ENCODE measurements around the gene FAM228A.
"Not testable (repeated sequence)": the region's sequence is repeated elsewhere in the genome, so short reads cannot be mapped to it uniquely, and the experiment has no call there.

The FAM228A gene
- long read RNA-seq, donor 1, result 0 reads
- long read RNA-seq, donor 2, result 0 reads
- long read RNA-seq, donor 3, result 0 reads
- long read RNA-seq, donor 4, result 0 reads
- long read RNA-seq, donor 5, result 0 reads
- long read RNA-seq, donor 6, partial matches to known transcripts, result 0 of 1 reads
- long read RNA-seq, donor 6, other reads (novel, unspliced or antisense), result 0 of 1 reads
- long read RNA-seq, donor 7, result 0 reads
- long read RNA-seq, donor 8, result 0 reads

GRCh38 chr2:24174851-24175277 lies at the start of gene FAM228A:
Gene FAM228A, plus strand, starts transcription at chr2:24175053. Its CDS starts 428 bp downstream, at chr2:24175481.
- no peak for DNase-seq

DNA sequence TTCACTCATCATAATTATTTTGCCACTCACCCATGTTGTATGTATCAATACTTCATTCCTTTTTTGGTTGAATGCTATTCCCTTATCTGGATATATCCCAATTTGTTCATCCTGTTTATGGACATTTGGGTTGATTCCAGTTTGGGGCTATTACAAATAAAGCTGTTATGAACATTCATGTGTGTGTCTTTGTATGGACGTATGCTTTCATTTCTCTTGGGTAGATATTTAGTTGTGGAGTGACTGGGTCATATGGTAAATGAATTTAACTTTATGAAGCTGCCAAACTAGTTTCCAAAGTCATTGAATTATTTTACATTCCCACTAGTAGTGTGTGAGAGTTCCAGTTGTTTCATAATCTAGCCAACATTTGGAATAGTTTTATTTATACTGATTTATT lies 48.9 kb upstream of the FAM228A start:
- DNase-seq, result no peak

DNA sequence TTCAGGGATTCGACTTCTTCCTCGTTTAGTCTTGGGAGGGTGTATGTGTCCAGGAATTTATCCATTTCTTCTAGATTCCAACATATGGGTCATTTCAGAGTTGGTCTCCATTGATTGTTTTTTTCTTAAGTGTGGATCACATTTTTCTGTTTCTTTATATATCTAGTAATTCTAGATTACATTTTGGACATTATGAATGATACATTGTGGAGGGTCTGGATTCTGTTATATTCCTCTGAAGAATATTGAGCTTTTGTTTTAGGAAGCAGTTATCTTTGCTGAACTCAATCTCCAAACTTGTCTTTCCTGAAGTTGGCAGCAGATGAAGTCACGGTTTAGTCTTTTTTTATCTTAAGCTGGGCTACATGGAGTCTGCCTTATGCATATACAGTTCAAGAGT lies 42.3 kb upstream of the FAM228A start:
- no peak for DNase-seq

- not testable (repeated sequence) for DNase-seq
These were observed 34.5 kb upstream of the FAM228A start for GRCh38 chr2:24140305-24140704.

DNA sequence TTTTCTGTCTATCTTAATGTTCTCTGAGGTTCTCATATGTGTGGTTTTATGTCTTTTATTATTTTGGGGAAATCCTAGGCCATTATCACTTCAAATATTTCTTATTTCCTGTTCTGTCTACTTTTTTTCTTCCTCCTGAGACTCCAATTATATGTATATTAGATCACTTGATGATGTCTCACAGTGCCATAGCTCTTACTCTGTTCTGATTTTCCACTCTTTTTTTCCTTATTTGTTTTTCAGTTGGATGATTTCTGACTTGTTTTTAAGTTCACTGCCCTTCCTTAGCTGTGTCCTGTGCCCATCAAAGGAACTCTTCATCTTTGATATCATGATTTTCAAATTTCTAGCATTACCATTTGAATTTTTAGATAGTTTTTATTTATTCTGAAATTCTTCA lies 27.5 kb upstream of the FAM228A start:
- DNase-seq, result no peak

- DNase-seq, result no peak
These were observed 22.2 kb upstream of the FAM228A start for GRCh38 chr2:24152413-24153197.

DNA sequence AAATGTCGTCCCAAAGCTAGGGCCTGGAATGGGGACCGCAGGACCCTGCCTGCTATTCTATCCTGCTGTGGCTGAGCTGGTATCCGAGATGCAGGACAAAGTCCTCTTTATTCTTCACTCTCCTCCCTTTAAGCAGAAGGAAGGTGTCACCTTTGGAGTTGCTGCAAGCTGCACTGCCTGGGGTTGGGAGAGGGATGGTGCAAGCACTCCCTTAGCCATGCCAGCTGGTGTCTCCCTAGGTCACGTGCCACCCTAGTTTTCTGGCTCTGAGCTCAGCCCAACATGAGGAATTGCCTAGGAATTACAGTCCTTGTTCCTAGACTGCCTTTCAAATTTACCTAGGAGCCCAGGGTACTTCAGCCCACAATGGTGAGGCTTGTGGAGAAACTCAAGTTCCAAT lies 21.4 kb upstream of the FAM228A start:
- no peak for DNase-seq

DNA sequence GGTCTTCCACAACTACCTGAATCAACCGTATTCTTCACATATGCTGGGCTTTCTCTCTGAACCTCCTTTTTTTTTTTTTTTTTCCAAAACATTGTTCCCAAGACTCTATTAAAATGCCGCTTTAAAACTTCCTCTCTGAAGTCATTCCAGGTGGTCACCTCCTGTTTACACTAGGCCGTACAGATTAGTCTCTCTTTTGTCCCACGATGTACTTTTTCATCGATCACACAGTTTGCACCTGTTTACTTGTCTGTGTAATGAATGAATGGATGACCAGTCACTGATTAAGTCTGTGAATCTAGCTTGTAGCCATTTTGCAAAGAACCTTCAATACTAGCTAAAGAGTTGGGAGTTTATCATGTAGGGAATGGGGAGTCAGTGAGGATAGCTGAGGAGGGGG lies 16.7 kb upstream of the FAM228A start:
- no peak for DNase-seq

DNA sequence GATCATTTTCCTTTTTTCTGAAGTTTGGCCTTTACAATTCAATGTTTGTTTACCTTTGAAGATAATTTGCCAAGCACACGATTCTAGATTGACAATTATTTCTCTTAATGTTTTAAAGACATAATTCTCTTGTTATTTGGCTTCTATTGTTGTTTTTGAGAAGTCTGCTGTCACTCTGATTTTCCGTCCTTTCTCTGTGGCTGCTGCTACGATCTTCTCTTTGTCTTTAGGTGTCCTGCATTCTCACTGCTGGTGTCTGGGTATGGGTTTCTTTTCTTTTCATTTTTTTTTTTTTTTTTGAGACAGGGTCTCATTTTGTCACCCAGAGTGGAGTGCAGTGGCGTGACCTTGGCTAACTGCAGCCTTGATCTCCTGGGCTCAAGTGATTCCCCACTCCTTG lies 15.1 kb upstream of the FAM228A start:
- DNase-seq, result no peak

DNA sequence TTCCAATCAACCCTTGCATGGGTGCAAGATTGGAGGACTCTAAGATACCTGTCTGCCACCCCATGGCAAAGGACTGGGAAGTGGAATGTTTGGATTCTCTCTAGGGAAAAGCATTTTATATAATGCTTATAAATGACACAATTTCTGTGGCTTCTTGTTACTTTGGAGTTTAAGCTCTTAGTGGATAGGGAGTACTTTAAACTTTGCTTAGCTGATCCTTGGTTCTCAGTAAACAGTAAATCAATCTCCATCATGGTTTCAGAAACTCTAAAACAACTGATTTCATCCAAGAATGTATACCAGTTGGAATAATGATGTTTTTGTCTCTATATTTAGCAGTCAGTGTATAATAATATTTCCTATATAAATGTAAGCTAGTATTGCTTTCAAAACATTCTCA lies 14.1 kb upstream of the FAM228A start:
- no peak for DNase-seq

DNA sequence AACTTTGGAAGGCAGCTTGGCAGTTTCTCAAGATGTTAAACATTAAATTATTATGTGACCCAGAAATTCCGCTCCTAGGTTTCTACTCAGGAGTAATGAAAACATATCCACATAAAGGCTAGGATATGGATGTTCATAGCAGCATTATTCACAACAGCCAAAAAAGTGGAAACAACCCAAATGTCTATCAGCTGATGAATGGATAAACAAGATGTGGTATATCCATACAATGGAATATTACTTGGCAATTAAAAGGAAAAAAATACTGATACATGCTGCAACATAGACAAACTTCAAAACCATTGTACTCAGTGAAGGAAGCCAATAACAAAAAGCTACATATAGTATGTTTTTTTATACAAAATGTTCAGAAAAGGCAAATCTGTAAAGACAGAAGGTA lies 12.4 kb upstream of the FAM228A start:
- DNase-seq, result no peak

GRCh38 chr2:24163186-24163585 lies 11.7 kb upstream of the FAM228A start:
- no peak for DNase-seq

GRCh38 chr2:24163601-24164000 lies 11.3 kb upstream of the FAM228A start:
- DNase-seq, result no peak

DNA sequence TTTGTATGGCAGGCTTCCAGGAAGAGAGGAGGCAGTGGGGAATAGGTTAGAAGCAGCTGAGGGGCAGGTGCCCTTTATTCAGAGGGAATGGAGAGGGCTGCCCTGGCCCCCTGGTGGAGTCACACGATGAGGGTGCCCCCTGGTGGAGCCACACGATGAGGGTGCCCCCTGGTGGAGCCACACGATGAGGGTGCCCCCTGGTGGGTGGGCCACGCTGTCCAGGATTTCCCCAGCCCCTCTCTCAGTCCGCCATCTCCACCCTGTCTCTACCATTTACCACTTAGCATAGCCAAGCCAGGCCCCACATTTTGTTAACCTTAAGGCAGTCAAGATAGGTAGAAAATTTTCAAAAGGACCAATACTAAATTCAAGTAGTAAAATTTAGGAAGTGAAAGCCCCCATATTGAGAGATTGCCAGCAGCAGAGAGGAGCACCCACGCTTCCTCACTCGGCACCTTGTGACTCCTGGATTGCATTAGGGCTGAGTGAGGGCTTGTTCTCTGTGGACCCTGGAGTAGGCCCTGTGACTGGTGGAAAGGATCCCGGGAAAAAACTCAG lies 10.4 kb upstream of the FAM228A start:
- no peak for DNase-seq

DNA sequence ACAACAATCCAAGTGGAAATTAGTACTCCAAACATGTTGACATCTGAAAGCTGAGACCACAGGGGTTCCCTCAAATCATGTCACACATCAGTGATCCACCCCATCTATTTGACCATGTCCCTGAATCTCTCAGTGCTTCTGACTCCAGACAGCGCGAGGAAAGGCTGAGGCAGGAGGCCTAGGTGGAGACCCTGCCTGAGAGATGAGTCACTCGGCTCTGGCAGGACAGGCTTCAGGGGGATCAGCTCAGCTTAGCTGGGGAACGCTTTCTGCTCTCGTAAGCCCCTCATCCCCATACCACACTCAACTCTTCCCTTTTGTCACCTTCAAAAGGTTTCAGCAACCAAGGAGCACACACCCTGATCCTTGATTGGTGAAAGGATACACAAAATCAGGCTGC lies 5.8 kb upstream of the FAM228A start:
- no peak for DNase-seq

DNA sequence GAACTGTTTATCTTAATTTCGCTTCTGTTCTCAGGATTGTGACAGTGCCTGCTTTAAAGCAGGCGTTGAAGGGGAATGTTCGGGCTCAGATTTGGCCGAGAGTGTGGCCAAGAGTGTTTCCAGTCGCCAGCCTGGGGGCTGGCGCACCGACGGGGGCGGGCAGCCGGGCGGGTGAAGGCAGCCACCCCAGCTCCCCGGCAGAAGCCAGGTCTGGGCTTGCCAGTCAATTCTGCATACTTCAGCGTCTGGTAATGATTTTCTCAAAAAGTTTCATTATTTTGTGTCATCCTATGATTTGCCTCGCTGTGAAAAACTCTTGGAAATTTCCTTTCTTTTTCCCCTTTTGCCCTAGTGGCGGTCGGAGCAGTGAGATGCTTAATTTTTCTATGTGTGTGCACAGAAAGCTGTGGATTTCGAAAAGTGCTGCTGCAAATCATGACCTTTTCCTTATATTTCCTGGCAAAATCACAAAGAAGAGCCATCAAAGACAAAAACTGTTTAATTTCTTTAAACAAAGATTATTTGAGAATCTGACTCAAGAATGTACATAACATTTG lies 856 bp downstream of the FAM228A start:
- no peak for DNase-seq

DNA sequence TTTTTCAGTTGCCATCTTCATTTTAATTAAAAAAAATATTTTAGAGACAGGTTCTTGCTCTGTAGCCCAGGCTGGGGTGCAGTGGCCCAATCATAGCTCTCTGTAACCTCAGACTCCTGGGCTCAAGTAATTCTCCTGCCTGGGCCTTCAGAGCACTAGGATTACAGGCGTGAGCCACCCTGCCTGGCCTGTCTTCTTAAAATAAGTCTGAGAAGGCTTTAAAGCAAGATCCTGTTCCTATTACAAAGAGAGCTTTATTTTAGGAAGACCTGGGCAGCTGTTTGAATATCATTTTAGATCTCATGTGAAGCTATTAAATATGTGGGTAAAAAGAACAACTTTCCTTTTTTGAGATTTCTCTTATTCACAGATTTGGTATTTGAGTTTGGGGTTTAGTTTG lies 1.5 kb downstream of the FAM228A start:
- DNase-seq, result no peak

DNA sequence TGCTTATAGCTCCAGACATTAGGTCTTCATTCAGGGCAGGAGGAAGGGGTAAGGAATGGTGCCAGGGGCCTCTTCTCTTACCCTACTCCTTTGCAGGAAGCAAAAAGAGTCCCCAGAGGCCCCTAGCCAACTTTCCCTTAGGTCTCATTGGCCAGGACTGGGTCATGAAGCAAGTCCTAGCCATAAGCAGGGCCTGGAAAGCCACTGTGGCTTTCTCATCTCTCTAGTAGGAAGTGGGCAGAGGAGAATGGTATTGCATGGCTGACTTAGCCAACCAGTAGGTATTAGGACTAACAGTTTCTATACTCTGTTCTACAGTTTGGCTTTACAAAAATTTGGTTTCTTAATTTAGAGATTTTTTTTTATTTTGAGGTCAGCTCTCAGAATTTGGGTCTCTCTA lies 4.8 kb downstream of the FAM228A start:
- no peak for DNase-seq

DNA sequence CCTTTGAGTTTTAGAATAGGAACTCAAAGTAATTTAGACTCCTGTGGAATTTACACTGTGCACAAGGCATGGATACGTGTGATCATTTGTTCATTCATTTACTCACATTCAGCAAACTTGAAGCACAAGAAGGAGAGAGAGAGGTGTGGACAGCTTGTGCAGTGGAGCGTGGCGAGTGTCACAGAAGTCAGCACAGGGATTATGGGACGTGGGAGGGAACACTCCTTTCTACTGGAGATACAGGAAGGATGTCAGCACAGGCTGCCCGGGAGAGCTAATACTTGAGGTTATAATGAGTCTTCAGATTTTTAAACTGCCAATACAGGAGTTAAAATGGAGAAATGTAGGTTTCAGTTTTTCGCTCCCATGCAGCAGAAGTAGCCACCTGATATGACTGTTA lies 7.0 kb downstream of the FAM228A start:
- no peak for DNase-seq

DNA sequence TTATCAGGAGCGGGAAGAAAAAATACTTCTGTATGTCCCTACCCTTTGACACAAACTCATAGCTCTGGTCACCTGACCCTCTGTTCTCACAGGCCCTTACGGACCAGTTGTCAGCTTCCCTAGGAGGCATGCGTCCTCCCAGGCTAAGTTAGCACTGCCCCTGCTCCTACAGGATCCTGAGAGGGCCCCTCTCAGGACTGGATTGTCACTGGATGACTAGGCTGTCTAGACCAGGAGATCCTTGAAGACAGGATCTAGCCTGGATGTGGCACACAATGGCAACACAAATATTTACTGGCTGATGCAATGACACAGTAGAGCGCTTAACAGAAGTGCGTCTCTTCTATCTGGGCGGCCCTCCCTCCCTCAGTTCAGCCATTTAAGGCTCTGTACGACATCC lies 7.7 kb downstream of the FAM228A start:
- no peak for DNase-seq

- DNase-seq, result no peak
These were observed 8.7 kb downstream of the FAM228A start for GRCh38 chr2:24183366-24184069.

DNA sequence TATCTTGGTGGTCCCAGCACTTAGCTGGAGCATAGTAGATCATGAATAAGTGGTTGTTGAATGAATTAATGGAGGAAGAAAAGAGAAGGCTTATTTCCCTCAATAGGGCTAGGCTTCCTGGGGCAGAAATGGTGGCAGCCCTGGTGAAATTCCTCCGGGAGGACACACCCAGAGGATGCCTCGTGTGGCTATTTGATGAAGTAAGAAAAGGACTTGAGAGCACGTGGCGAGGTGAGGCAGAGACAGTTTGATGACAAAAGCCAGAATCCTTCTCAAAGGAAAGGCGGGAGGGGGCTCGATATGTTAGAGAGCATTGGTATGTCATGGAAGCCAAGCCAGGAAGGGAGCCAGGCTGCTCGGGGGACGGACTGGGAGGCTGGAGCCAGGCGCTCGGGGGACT lies 14.7 kb downstream of the FAM228A start:
- no peak for DNase-seq

DNA sequence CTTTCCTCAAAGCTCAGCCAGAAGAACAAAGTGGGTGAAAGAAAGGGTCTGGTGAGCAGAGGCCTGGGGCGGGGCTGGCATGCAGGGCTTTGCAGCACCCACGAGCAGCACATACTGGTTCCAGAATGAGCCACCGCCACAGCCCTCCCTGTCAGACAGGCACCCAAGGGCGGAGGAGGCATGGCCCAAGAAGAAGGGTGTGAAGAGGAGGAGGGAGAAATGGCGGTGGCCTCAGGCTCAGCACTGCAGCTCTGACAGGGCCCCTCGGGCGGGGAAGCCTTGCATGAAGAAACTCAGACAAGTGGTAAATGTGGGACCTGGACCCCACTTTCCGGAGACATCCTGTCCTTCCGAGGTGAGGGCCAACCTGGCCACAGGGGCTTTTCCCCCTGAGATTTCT lies 15.7 kb downstream of the FAM228A start:
- no peak for DNase-seq
